ENCODE data around the gene SSPN.

SSPN gene

GRCh38 chr12:26290565-26290964 is 95.2 kb downstream of the SSPN start:
- DNase-seq, result no peak

DNA sequence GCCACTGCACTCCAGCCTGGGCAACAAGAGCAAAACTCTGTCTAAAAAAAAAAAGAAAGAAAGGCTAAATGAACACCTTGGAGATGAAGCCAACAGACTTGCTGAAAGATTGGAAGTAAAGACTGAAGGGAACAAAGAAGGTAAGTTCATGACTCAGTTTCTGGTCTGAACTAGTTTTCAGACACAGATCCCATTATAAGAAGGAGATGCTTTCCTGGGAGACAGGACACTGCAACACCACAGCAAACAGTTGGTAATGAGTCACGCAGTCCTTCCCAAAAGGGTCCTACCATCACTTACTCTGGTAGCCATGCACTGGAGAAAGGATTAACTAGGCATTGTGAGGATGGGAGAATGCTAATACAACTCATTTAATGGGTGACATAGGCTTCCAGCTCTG is 97.2 kb downstream of the SSPN start:
- no peak for DNase-seq

DNA sequence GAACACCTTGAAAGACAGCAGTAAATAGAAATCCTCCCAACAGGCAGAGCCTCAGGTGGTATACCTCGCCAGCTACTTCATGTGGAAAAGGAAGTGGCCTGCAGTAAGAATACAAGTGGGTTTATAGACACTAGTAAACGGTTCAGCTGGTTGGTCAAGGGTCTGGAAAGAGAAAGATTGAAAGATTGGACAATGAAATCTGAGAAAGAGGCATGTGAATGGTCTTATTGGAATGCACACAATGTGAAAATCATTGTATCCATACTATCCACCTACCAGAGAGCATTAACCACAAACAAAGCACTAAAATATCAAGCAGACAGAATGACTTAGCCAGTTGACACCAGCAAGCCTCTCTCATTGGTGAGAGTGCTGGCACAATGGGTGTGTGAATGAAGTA is 98.2 kb downstream of the SSPN start:
- DNase-seq, result no peak

DNA sequence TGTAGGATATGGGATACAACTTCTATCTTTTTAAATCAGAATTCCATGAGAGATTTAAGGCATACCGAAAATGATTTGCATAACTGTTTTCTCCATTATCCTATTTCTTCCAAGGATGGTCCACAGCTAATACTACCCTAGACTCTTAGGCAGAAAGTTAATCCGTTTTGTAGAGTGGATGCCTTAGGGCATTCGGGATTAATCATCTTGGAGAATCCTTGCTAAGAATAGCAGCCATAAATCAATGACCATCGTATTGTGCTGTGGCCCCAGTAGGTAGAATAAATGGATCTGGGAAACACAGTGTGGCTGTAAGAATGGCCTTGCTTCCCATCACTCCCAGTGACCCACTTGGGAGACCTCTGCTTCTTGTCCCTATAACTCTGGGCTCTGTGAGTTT is 99.6 kb downstream of the SSPN start:
- DNase-seq, result no peak

GRCh38 chr12:26297396-26298070 is 102.2 kb downstream of the SSPN start:
- no peak for DNase-seq

- DNase-seq, result no peak
Measured at GRCh38 chr12:26298785-26299621, 103.6 kb downstream of the SSPN start.

DNA sequence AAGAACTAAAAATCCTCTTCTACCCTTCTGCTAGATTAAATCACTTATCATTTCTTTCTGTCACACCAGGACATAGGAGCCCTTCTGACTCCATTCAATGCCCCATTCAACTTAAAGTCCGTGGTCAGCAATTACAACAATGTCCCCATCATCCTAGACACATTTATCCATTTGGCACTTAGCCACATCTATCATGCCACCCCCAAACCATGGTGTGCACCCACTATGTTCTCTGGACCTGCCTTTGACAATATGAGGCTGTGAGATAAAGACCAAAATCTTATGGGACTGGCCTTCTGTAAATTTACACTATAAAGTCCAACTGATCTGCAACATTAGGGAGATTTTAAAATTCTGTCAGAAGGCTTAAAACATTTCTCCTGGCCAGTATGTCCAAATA is 104.4 kb downstream of the SSPN start:
- no peak for DNase-seq
